ENCODE data around the gene CA12. TPM values are rescaled to one million over a fixed set of nuclear protein-coding genes. Genes with fewer than 3 reads are reported as not detected.

CA12 gene
- total and polyA plus RNA-seq, 10 of the 15 experiments (the other 5 are each of a cell fraction or from before 2014, with no cell fraction given), result 0.03 to 0.10 TPM; not detected in 8

- TF ChIP-seq SIN3A (IDR thresholded peaks at IDR 0.05; ENCODE audit: low read depth, low read length), result 0 out of 2 replicates have a peak, but pooled peaks have one; percentile 21
- TF ChIP-seq POLR2AphosphoS2 (IDR thresholded peaks at IDR 0.05; ENCODE audit: low read depth, low read length), result no peak
- TF ChIP-seq CTCF (IDR thresholded peaks at IDR 0.05 in 2 of 3, conservative IDR thresholded peaks at IDR 0.05 in 1 of 3; ENCODE audit: control insufficient read depth in 2 of 3, extremely low read depth in 1 of 3, insufficient read depth in 1 of 3, low read depth in 3 of 3, low read length in 3 of 3), result no peak
- no peak for TF ChIP-seq PAX8 (IDR thresholded peaks at IDR 0.05)
- no peak for TF ChIP-seq MYB (IDR thresholded peaks at IDR 0.05; ENCODE audit: borderline replicate concordance, low read depth, low read length)
- TF ChIP-seq POU2F2 (IDR thresholded peaks at IDR 0.05; ENCODE audit: borderline replicate concordance, low read depth, low read length), result no peak
- no peak for TF ChIP-seq BCL11A (IDR thresholded peaks at IDR 0.05; ENCODE audit: low read depth, low read length)
- TF ChIP-seq NBN (IDR thresholded peaks at IDR 0.05), result 0 out of 2 replicates have a peak, but pooled peaks have one; percentile 32
- TF ChIP-seq FOS (IDR thresholded peaks at IDR 0.05; ENCODE audit: borderline replicate concordance, extremely low read depth, insufficient read length), result no peak
- no peak for TF ChIP-seq BMI1 (IDR thresholded peaks at IDR 0.05; ENCODE audit: borderline replicate concordance)
- TF ChIP-seq ZNF207 (IDR thresholded peaks at IDR 0.05; ENCODE audit: borderline replicate concordance), result 0 out of 2 replicates have a peak, but pooled peaks have one; percentile 51
- no peak for TF ChIP-seq PAX5 (IDR thresholded peaks at IDR 0.05; ENCODE audit: borderline replicate concordance, low read depth, low read length)
- TF ChIP-seq STAT1 (conservative IDR thresholded peaks at IDR 0.05), result no peak
- no peak for TF ChIP-seq YBX1 (IDR thresholded peaks at IDR 0.05)
- no peak for TF ChIP-seq ATF3 (IDR thresholded peaks at IDR 0.05; ENCODE audit: borderline replicate concordance, extremely low read depth, low read depth, low read length)
- TF ChIP-seq POLR2A (IDR thresholded peaks at IDR 0.05; ENCODE audit: low read depth, low read length), result no peak
- TF ChIP-seq LARP7 (IDR thresholded peaks at IDR 0.05), result no peak
- peak; percentile 8; the same call in 1 of the 2 replicates for TF ChIP-seq DPF2 (IDR thresholded peaks at IDR 0.05)
- no peak for TF ChIP-seq CREM (IDR thresholded peaks at IDR 0.05; ENCODE audit: low read depth)
- no peak for TF ChIP-seq ZBTB11 (CRISPR knock-in tag; IDR thresholded peaks at IDR 0.05)
- TF ChIP-seq, protein P1, sequence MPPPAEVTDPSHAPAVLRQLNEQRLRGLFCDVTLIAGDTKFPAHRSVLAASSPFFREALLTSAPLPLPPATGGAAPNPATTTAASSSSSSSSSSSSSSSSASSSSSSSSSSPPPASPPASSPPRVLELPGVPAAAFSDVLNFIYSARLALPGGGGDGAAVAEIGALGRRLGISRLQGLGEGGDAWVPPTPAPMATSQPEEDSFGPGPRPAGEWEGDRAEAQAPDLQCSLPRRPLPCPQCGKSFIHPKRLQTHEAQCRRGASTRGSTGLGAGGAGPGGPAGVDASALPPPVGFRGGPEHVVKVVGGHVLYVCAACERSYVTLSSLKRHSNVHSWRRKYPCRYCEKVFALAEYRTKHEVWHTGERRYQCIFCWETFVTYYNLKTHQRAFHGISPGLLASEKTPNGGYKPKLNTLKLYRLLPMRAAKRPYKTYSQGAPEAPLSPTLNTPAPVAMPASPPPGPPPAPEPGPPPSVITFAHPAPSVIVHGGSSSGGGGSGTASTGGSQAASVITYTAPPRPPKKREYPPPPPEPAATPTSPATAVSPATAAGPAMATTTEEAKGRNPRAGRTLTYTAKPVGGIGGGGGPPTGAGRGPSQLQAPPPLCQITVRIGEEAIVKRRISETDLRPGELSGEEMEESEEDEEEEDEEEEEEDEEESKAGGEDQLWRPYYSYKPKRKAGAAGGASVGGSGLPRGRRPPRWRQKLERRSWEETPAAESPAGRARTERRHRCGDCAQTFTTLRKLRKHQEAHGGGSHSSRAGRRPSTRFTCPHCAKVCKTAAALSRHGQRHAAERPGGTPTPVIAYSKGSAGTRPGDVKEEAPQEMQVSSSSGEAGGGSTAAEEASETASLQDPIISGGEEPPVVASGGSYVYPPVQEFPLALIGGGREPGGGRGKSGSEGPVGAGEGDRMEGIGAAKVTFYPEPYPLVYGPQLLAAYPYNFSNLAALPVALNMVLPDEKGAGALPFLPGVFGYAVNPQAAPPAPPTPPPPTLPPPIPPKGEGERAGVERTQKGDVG (CRISPR knock-in tag; IDR thresholded peaks at IDR 0.05), result no peak
- no peak for TF ChIP-seq GATAD2B (conservative IDR thresholded peaks at IDR 0.05; ENCODE audit: low read depth)
Observed at GRCh38 chr15:63277893-63278456, 103.7 kb downstream of the CA12 start (continued).
